Natural killer cell (primary cell): ENCODE data around the gene RESP18. TPM values are rescaled to one million over a fixed set of nuclear protein-coding genes. Genes with fewer than 3 reads are reported as not detected.

ENCODE experiments used
- ATAC-seq, 3 donors: fragments of 150-1000 bp in 2 of 3; fragments of 200-7000 bp in 1 of 3; cut with Tn5 transposase; 1 replicate in 1 of 3; 2 replicates in 2 of 3; pipeline ENCODE4 v1.10.0; 2021; ENCODE audit warnings: mild to moderate bottlenecking in 2 of 3, moderate library complexity in 2 of 3
- DNase-seq, 2 donors: peaks; one replicate each; pipeline versions ENCODE4 v3.0.0 to v3.0.0-alpha.2; 2013 to 2021; ENCODE audit warnings: mixed read lengths in 1 of 2
- H3K27ac ChIP-seq: one replicate; pipeline ENCODE4 v1.5.1; 2013; ENCODE audit warnings: mild to moderate bottlenecking, low read length
- H3K27me3 ChIP-seq: one replicate; pipeline ENCODE4 v1.6.1; 2013; ENCODE audit warnings: low read length; ENCODE audit not compliant: control insufficient read depth, insufficient read depth
- H3K36me3 ChIP-seq: one replicate; pipeline ENCODE4 v1.6.1; 2013; ENCODE audit warnings: low read length; ENCODE audit not compliant: control insufficient read depth, insufficient read depth
- H3K4me1 ChIP-seq: one replicate; pipeline ENCODE4 v1.6.1; 2013; ENCODE audit warnings: low read length; ENCODE audit not compliant: control insufficient read depth, insufficient read depth
- H3K4me3 ChIP-seq: one replicate; pipeline ENCODE4 v1.5.1; 2013; ENCODE audit warnings: low read length
- H3K9me3 ChIP-seq: one replicate; pipeline ENCODE4 v1.6.1; 2013; ENCODE audit warnings: low read length; ENCODE audit not compliant: control insufficient read depth, insufficient read depth
- H3K27ac Mint-ChIP-seq, 2 donors: one replicate each; pipeline ENCODE4 v1.8.0; 2022; ENCODE audit warnings: mild to moderate bottlenecking in 2 of 2, mixed read lengths in 2 of 2, moderate library complexity in 1 of 2
- H3K27me3 Mint-ChIP-seq, 2 donors: one replicate each; pipeline ENCODE4 v1.8.0; 2022; ENCODE audit warnings: low read depth in 2 of 2, mixed read lengths in 2 of 2
- H3K36me3 Mint-ChIP-seq: one replicate; pipeline ENCODE4 v1.8.0; 2022; ENCODE audit warnings: mixed read lengths
- H3K4me1 Mint-ChIP-seq, 2 donors: one replicate each; pipeline ENCODE4 v1.8.0; 2022; ENCODE audit warnings: mixed read lengths in 2 of 2
- H3K4me3 Mint-ChIP-seq: one replicate; pipeline ENCODE4 v1.8.0; 2022; ENCODE audit warnings: mild to moderate bottlenecking, moderate library complexity, mixed read lengths
- H3K9me3 Mint-ChIP-seq, 2 donors: one replicate each; pipeline ENCODE4 v1.8.0; 2022; ENCODE audit warnings: mixed read lengths in 2 of 2
- CTCF ChIP-seq: fragments of 200-600 bp; IDR thresholded peaks from one replicate; pipeline ENCODE4 v1.8.0; 2022; ENCODE audit warnings: antibody characterized with exemption
- WGBS: methylation state at CpG from one replicate; pipeline ENCODE4 v1.1.7; 2013; ENCODE audit warnings: missing lambda C conversion rate; ENCODE audit not compliant: insufficient coverage; 5-methylcytosine and 5-hydroxymethylcytosine counted together
- intact Hi-C: fragments of 100-400 bp; cut with micrococcal nuclease; formaldehyde crosslinking; loops from one replicate; pipeline ENCODE4 v1.14.2; 2022
- total RNA-seq, 4 donors: library from RNA; stranded (reverse); fragments of 120-200 nt in 1 of 4; gene quantifications; one replicate each; pipeline versions ENCODE4 v1.2.3 to v1.2.4, GENCODE V29; 2013 to 2022

The RESP18 gene
- total RNA-seq, 3 donors from 2014 or later (not counting 1 experiment from before 2014, with no cell fraction given), result not detected

GRCh38 chr2:219331560-219332213 is 857 bp downstream of the RESP18 start:
- Mint-ChIP-seq H3K27ac (no peak overlapping the region), H3K4me1 (no peaks in the 10 kb centered on the region), H3K4me3 (no peak overlapping the region), H3K27me3 (peaks cover 61 to 86% of the 10 kb centered on the region in 2 donors), H3K9me3 (peaks cover 4 to 6% of the 10 kb centered on the region in 2 donors), H3K36me3 (peaks cover 13% of the 10 kb centered on the region)
- Histone ChIP-seq H3K27me3 (peaks cover 26% of the 10 kb centered on the region), H3K36me3 (no peaks in the 10 kb centered on the region), H3K9me3 (peaks cover 2% of the 10 kb centered on the region), H3K27ac (no peak overlapping the region), H3K4me3 (no peak overlapping the region), H3K4me1 (no peaks in the 10 kb centered on the region)
- no peak for TF ChIP-seq CTCF
- 21% methylated on average over 39 of the region's 39 CpGs for WGBS
- intact Hi-C loops, result no loop called here
- ATAC-seq (peak in 2 of 3 donors; percentile 47 to 58), DNase-seq (peak in 1 of 2 donors; percentile 47)

GRCh38 chr2:219327719-219328118 is 4.8 kb downstream of the RESP18 start:
- H3K27me3 ChIP-seq, result peaks cover 18% of the 10 kb centered on the region
- no peak overlapping the region for H3K4me3 ChIP-seq
- peaks cover 42 to 65% of the 10 kb centered on the region in 2 donors for H3K27me3 Mint-ChIP-seq
- H3K27ac ChIP-seq, result no peak overlapping the region
- no peak overlapping the region for H3K27ac Mint-ChIP-seq
- no peaks in the 10 kb centered on the region for H3K4me1 ChIP-seq
- no peaks in the 10 kb centered on the region for H3K9me3 ChIP-seq
- no peak for TF ChIP-seq CTCF
- intact Hi-C loops, result no loop called here
- no peak for ATAC-seq
- no peaks in the 10 kb centered on the region for H3K4me1 Mint-ChIP-seq
- H3K36me3 ChIP-seq, result no peaks in the 10 kb centered on the region
- no peak for DNase-seq
- peaks cover 0 to 2% of the 10 kb centered on the region in 2 donors for H3K9me3 Mint-ChIP-seq
- WGBS, result 58% methylated on average over 2 of the region's 2 CpGs
- no peak overlapping the region for H3K4me3 Mint-ChIP-seq
- no peaks in the 10 kb centered on the region for H3K36me3 Mint-ChIP-seq

- H3K4me1 ChIP-seq, result peaks cover under 1% of the 10 kb centered on the region
- peaks cover 38 to 61% of the 10 kb centered on the region in 2 donors for H3K27me3 Mint-ChIP-seq
- ATAC-seq (no peak), DNase-seq (no peak)
- no peaks in the 10 kb centered on the region for H3K9me3 ChIP-seq
- no peak overlapping the region for H3K4me3 ChIP-seq
- H3K36me3 Mint-ChIP-seq, result no peaks in the 10 kb centered on the region
- no peak overlapping the region for H3K27ac ChIP-seq
- H3K27me3 ChIP-seq, result peaks cover 4% of the 10 kb centered on the region
- intact Hi-C loops, result no loop called here
- no peaks in the 10 kb centered on the region for H3K9me3 Mint-ChIP-seq
- no peaks in the 10 kb centered on the region for H3K4me1 Mint-ChIP-seq
- H3K36me3 ChIP-seq, result no peaks in the 10 kb centered on the region
- 52% methylated on average over 9 of the region's 9 CpGs for WGBS
- TF ChIP-seq CTCF, result no peak
- H3K4me3 Mint-ChIP-seq, result no peak overlapping the region
- H3K27ac Mint-ChIP-seq, result no peak overlapping the region
Observed at GRCh38 chr2:219325657-219326315, 6.8 kb downstream of the RESP18 start.
